IMR-90 (cell line): ENCODE data around the gene ZFR2. TPM values are rescaled to one million over a fixed set of nuclear protein-coding genes. Genes with fewer than 3 reads are reported as not detected.

ENCODE experiments used
- ATAC-seq: fragments of 200-7000 bp; cut with Tn5 transposase; 2 replicates; pipeline ENCODE4 v1.9.1; 2020; ENCODE audit warnings: low read depth, mild to moderate bottlenecking, moderate library complexity
- BruUV-seq: library from RNA; stranded (reverse); fragments of 400-500 nt; replicated peaks from 2 replicates; lab custom pipeline; 2021; lab: Mats Ljungman, UMichigan
- CTCF ChIA-PET: fragments of 300-600 bp; formaldehyde crosslinking; extraction: SDS; loops from one replicate; lab custom pipeline; 2021; ENCODE audit warnings: antibody characterized with exemption; lab: Yijun Ruan, JAX
- POLR2A ChIA-PET: fragments of 300-600 bp; sonication (Branson Sonifier 250); formaldehyde crosslinking; loops from one replicate; lab custom pipeline; 2022; ENCODE audit warnings: antibody characterized with exemption; ENCODE audit not compliant: unreplicated experiment; lab: Charles Lee
- DNase-seq: peaks from one replicate; pipeline ENCODE4 v3.0.0; 2013
- H2AFZ ChIP-seq: replicated peaks from 2 replicates; pipeline ENCODE3; 2013; ENCODE audit warnings: low read length, mild to moderate bottlenecking; ENCODE audit not compliant: poor library complexity
- H2AK5ac ChIP-seq: 2 replicates; pipeline ENCODE4 v1.6.1; 2013; ENCODE audit warnings: low read depth, low read length, inconsistent platforms
- H2AK9ac ChIP-seq: replicated peaks from 2 replicates; pipeline ENCODE3; 2013; ENCODE audit warnings: mild to moderate bottlenecking, low read depth, low read length, moderate library complexity; ENCODE audit not compliant: poor library complexity
- H2BK120ac ChIP-seq: 2 replicates; pipeline ENCODE4 v1.6.1; 2013; ENCODE audit warnings: low read depth, low read length, inconsistent platforms
- H2BK15ac ChIP-seq: 3 replicates; pipeline ENCODE4 v1.6.1; 2013; ENCODE audit warnings: low read depth, low read length, inconsistent platforms
- H2BK20ac ChIP-seq: 2 replicates; pipeline ENCODE4 v1.6.1; 2013; ENCODE audit warnings: low read depth, mild to moderate bottlenecking, inconsistent platforms, low read length, moderate library complexity
- H2BK5ac ChIP-seq: 2 replicates; pipeline ENCODE4 v1.6.1; 2013; ENCODE audit warnings: mild to moderate bottlenecking, low read depth, low read length, inconsistent platforms; ENCODE audit not compliant: poor library complexity, severe bottlenecking
- H3K14ac ChIP-seq: replicated peaks from 2 replicates; pipeline ENCODE4 v1.6.1; 2013; ENCODE audit warnings: low read depth, low read length, inconsistent platforms
- H3K18ac ChIP-seq: 2 replicates; pipeline ENCODE4 v1.6.1; 2013; ENCODE audit warnings: low read depth, low read length, control low read depth
- H3K23ac ChIP-seq: 2 replicates; pipeline ENCODE4 v1.6.1; 2013; ENCODE audit warnings: low read depth, low read length, inconsistent platforms
- H3K27ac ChIP-seq: 2 replicates; pipeline ENCODE4 v1.5.1; 2013; ENCODE audit warnings: mild to moderate bottlenecking, control low read depth, low read length; ENCODE audit not compliant: insufficient read depth
- H3K27me3 ChIP-seq: 2 replicates; pipeline ENCODE4 v1.6.1; 2013; ENCODE audit warnings: low read length; ENCODE audit not compliant: control insufficient read depth, insufficient read depth
- H3K36me3 ChIP-seq: 2 replicates; pipeline ENCODE4 v1.6.1; 2013; ENCODE audit warnings: low read length, mixed read lengths; ENCODE audit not compliant: control insufficient read depth, insufficient read depth
- H3K4ac ChIP-seq: 2 replicates; pipeline ENCODE4 v1.6.1; 2013; ENCODE audit warnings: low read depth, low read length, inconsistent platforms
- H3K4me1 ChIP-seq: 2 replicates; pipeline ENCODE4 v1.6.1; 2013; ENCODE audit warnings: low read length, mixed read lengths; ENCODE audit not compliant: control insufficient read depth, insufficient read depth
- H3K4me2 ChIP-seq: 2 replicates; pipeline ENCODE4 v1.6.1; 2013; ENCODE audit warnings: low read depth, mild to moderate bottlenecking, control low read depth, low read length, moderate library complexity
- H3K4me3 ChIP-seq: 2 replicates; pipeline ENCODE4 v1.5.1; 2013; ENCODE audit warnings: low read depth, mild to moderate bottlenecking, control low read depth, low read length, moderate library complexity; ENCODE audit not compliant: insufficient read depth
- H3K56ac ChIP-seq: 2 replicates; pipeline ENCODE4 v1.6.1; 2013; ENCODE audit warnings: low read length, inconsistent platforms; ENCODE audit not compliant: insufficient read depth; ENCODE audit errors: extremely low read depth
- H3K79me1 ChIP-seq, 2 experiments: 2 replicates each; pipeline ENCODE4 v1.6.1; 2013; ENCODE audit warnings: low read length in 2 of 2, inconsistent platforms in 1 of 2, low read depth in 1 of 2
- H3K9ac ChIP-seq: 2 replicates; pipeline ENCODE4 v1.6.1; 2013; ENCODE audit warnings: low read depth, low read length, control low read depth
- H3K9me1 ChIP-seq: 2 replicates; pipeline ENCODE4 v1.6.1; 2013; ENCODE audit warnings: low read length, inconsistent platforms; ENCODE audit not compliant: insufficient read depth
- H3K9me3 ChIP-seq: 2 replicates; pipeline ENCODE4 v1.6.1; 2013; ENCODE audit warnings: low read length; ENCODE audit not compliant: control insufficient read depth, insufficient read depth
- H4K20me1 ChIP-seq: 2 replicates; pipeline ENCODE4 v1.6.1; 2013; ENCODE audit warnings: low read length, inconsistent platforms; ENCODE audit not compliant: insufficient read depth
- H4K5ac ChIP-seq: 2 replicates; pipeline ENCODE4 v1.6.1; 2013; ENCODE audit warnings: mild to moderate bottlenecking, low read depth, low read length, control low read depth
- H4K8ac ChIP-seq, 2 experiments: 2 replicates each; pipeline ENCODE4 v1.6.1; 2013; ENCODE audit warnings: low read depth in 2 of 2, low read length in 2 of 2, control low read depth in 1 of 2, inconsistent platforms in 1 of 2
- H4K91ac ChIP-seq: 2 replicates; pipeline ENCODE4 v1.6.1; 2013; ENCODE audit warnings: low read depth, low read length, inconsistent platforms; ENCODE audit not compliant: insufficient read depth
- CEBPB ChIP-seq: IDR thresholded peaks from 2 replicates; pipeline ENCODE4 v1.6.1; 2012; ENCODE audit warnings: low read depth, low read length, improper control_type of control experiment
- RAD21 ChIP-seq: IDR thresholded peaks from 2 replicates; pipeline ENCODE4 v1.6.1; 2012; ENCODE audit warnings: low read length, improper control_type of control experiment
- RFX5 ChIP-seq: IDR thresholded peaks from 2 replicates; pipeline ENCODE4 v1.8.0; 2012; ENCODE audit warnings: low read depth, mild to moderate bottlenecking, low read length, moderate library complexity
- WGBS, 2 experiments: methylation state at CpG; one replicate each; pipeline versions ENCODE4 v1.1.5 to v1.1.7; 2013; ENCODE audit warnings: missing lambda C conversion rate in 2 of 2; ENCODE audit not compliant: insufficient read length in 1 of 2; ENCODE audit errors: extremely low coverage in 2 of 2; 5-methylcytosine and 5-hydroxymethylcytosine counted together
- dilution Hi-C: fragments of 300-500 bp; cut with HindIII; formaldehyde crosslinking; loops from one replicate; pipeline ENCODE4 v1.14.3; 2018; ENCODE audit warnings: low sequenced_read_pairs; ENCODE audit not compliant: unreplicated experiment
- in situ Hi-C: fragments of 300-500 bp; cut with MboI; formaldehyde crosslinking; loops from 3 replicates; pipeline ENCODE4 v1.14.3; 2019; ENCODE audit warnings: low sequenced_read_pairs, inconsistent platforms, mixed read lengths
- intact Hi-C: fragments of 100-400 bp; cut with micrococcal nuclease; formaldehyde crosslinking; loops from 2 replicates; pipeline ENCODE4 v1.10.0; 2022
- polyA plus RNA-seq, 3 experiments: library from polyadenylated mRNA; depleted of rRNA; stranded (reverse); fragments of >200 nt; gene quantifications; 2 replicates each; pipeline ENCODE4 v1.2.3, GENCODE V29; 2012; ENCODE audit warnings: low replicate concordance in 1 of 3
- total RNA-seq: library from RNA; depleted of rRNA; stranded (reverse); fragments of >200 nt; gene quantifications from 2 replicates; pipeline ENCODE4 v1.2.3, GENCODE V29; 2012

Gene ZFR2
- total and polyA plus RNA-seq, 2 of the 4 experiments (the other 2 are of a cell fraction): 0.19 TPM; not detected in 1

DNA sequence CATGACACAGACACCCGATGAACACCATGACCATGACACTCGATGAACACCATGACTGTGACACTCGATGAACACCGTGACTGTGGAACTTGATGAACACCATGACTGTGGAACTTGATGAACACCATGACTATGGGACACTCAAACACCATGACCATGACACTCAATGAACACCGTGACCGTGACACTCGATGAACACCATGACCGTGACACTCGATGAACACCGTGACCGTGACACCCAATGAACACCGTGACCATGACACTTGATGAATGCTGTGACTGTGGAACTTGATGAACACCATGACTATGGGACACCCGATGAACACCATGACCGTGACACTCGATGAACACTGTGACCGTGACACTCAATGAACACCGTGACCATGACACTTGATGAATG lies 31.5 kb downstream of the ZFR2 start:
- WGBS, 2 experiments: 76% methylated on average over 10 of the region's 17 CpGs; no CpG with 5 or more reads in 1 of the 2 experiments
- no peaks in the 10 kb centered on the region for H3K4me1 ChIP-seq
- H3K36me3 ChIP-seq: no peaks in the 10 kb centered on the region
- H2AK9ac ChIP-seq: no peak overlapping the region
- no peak overlapping the region for H3K14ac ChIP-seq
- no peak overlapping the region for H4K5ac ChIP-seq
- no peak overlapping the region for H3K23ac ChIP-seq
- TF ChIP-seq RFX5: no peak
- TF ChIP-seq RAD21: no peak
- TF ChIP-seq CEBPB: no peak
- no peak overlapping the region for H3K27ac ChIP-seq
- H2AFZ ChIP-seq: no peak overlapping the region
- H4K91ac ChIP-seq: no peak overlapping the region
- H3K18ac ChIP-seq: no peak overlapping the region
- H3K4me3 ChIP-seq: no peak overlapping the region
- H3K4ac ChIP-seq: no peak overlapping the region
- intact Hi-C loops (no loop called here), dilution Hi-C loops (no loop called here), in situ Hi-C loops (no loop called here)
- ChIA-PET CTCF (no interaction called here), POLR2A (no interaction called here)
- no peak for DNase-seq
- H2AK5ac ChIP-seq: no peak overlapping the region
- H2BK5ac ChIP-seq: no peak overlapping the region
- no TSS peak for BruUV-seq
- no peaks in the 10 kb centered on the region; the same call in 1 of the 2 replicates for H4K20me1 ChIP-seq
- no peak overlapping the region for H3K4me2 ChIP-seq
- no peak overlapping the region for H2BK20ac ChIP-seq
- H4K8ac ChIP-seq: no peak overlapping the region
- H3K9me3 ChIP-seq: peaks cover 10% of the 10 kb centered on the region
- H2BK120ac ChIP-seq: no peak overlapping the region
- H3K79me1 ChIP-seq: no peaks in the 10 kb centered on the region
- no peak overlapping the region for H3K9ac ChIP-seq
- ATAC-seq: no peak
- no peaks in the 10 kb centered on the region for H3K9me1 ChIP-seq
- no peak overlapping the region for H3K56ac ChIP-seq
- H3K27me3 ChIP-seq: peaks cover 23% of the 10 kb centered on the region
- H2BK15ac ChIP-seq: no peak overlapping the region
